Heart left ventricle (tissue), 16 donors: ENCODE measurements around the gene PCSK6. TPM values are rescaled to one million over a fixed set of nuclear protein-coding genes. Genes with fewer than 3 reads are reported as not detected.

Experiments used
- ATAC-seq, 4 donors: fragments of 200-7000 bp; cut with Tn5 transposase; one replicate each; pipeline ENCODE4 v1.9.1; 2020 to 2022; ENCODE audit warnings: moderate library complexity in 4 of 4, mild to moderate bottlenecking in 3 of 4, moderate number of reproducible peaks in 1 of 4
- DNase-seq, 5 donors: peaks; one replicate each; pipeline ENCODE4 v3.0.0-alpha.2; 2020
- H3K27ac ChIP-seq, 12 donors: fragments of 200-600 bp; sonication (generic) in 4 of 12; one replicate each; pipeline versions ENCODE4 v1.5.0 to v1.8.0; 2016 to 2022; ENCODE audit warnings: mild to moderate bottlenecking in 2 of 12
- H3K27me3 ChIP-seq, 9 donors: fragments of 200-600 bp; sonication (generic) in 2 of 9; one replicate each; pipeline versions ENCODE4 v1.5.1 to v1.8.0; 2016 to 2022; ENCODE audit warnings: mild to moderate bottlenecking in 3 of 9
- H3K36me3 ChIP-seq, 9 donors: fragments of 200-600 bp; sonication (generic) in 2 of 9; one replicate each; pipeline versions ENCODE4 v1.5.0 to v1.8.0; 2018 to 2022; ENCODE audit warnings: mild to moderate bottlenecking in 2 of 9
- H3K4me1 ChIP-seq, 12 donors: fragments of 200-600 bp; sonication (generic) in 4 of 12; one replicate each; pipeline versions ENCODE4 v1.5.0 to v1.8.0; 2016 to 2022; ENCODE audit warnings: mild to moderate bottlenecking in 3 of 12
- H3K4me3 ChIP-seq, 12 donors: fragments of 200-600 bp; sonication (generic) in 4 of 12; one replicate each; pipeline versions ENCODE4 v1.5.0 to v1.8.0; 2017 to 2022; ENCODE audit warnings: mild to moderate bottlenecking in 9 of 12, moderate library complexity in 4 of 12
- H3K9me3 ChIP-seq, 12 donors: fragments of 200-600 bp; sonication (generic) in 4 of 12; one replicate each; pipeline versions ENCODE4 v1.5.0 to v1.8.0; 2016 to 2022; ENCODE audit warnings: mild to moderate bottlenecking in 1 of 12
- POLR2A ChIP-seq, 2 donors: fragments of 450-650 bp; IDR thresholded peaks; one replicate each; pipeline ENCODE4 v1.6.1; 2017; ENCODE audit warnings: antibody characterized with exemption in 2 of 2, mild to moderate bottlenecking in 2 of 2, moderate library complexity in 2 of 2
- WGBS, 4 donors: extraction: QIAGEN DNeasy Blood & Tissue Kit in 2 of 4; methylation state at CpG; one replicate each; pipeline versions ENCODE4 v1.1.5 to v1.1.7; 2013 to 2018; 5-methylcytosine and 5-hydroxymethylcytosine counted together
- intact Hi-C, 10 donors: fragments of 100-400 bp; cut with DNase I; formaldehyde crosslinking; loops; one replicate each; pipeline versions ENCODE4 v1.11.1 to v1.14.2; 2022
- polyA plus RNA-seq, 2 donors: library from polyadenylated mRNA; stranded (reverse); fragments of 200-250 nt; gene quantifications; one replicate each; pipeline ENCODE4 v1.2.3, GENCODE V29; 2013
- total RNA-seq, 9 donors: library from RNA; depleted of rRNA in 2 of 9; stranded (reverse); fragments of >200 nt in 2 of 9; fragmentation: NEBNext Ultra II Directional in 3 of 9; extraction: Animal tissue kit (Norgen Biotek cat#: 25700) in 3 of 9; gene quantifications; one replicate each; pipeline versions ENCODE4 v1.1.0 to v1.2.4, GENCODE V29; 2016 to 2023
- TF ChIP-seq, protein P1 (sequence below), 12 donors: fragments of 200-600 bp; sonication (generic) in 4 of 12; IDR thresholded peaks; one replicate each; pipeline versions ENCODE4 v1.5.0 to v1.8.0; 2018 to 2022; ENCODE audit warnings: antibody characterized with exemption in 12 of 12, mild to moderate bottlenecking in 5 of 12
- donor health status: ischemic (EF 13 %, LVEDD 7.1; RV severe dilation, severe dysfunction).
- donor health status: healthy with polysubstance abuse.
- donor health status: DM: no; HTN: yes; CAD: no.
- donor health status: DM: no; HTN: no; CAD: no.
- donor health status: ischemic (EF 25% LVEDD 6.9; RV normal size, moderate dysfunction).
- donor health status: ischemic (EF 25% LVEDD 5.7; RV mildly dilated, moderate dysfunction).
- donor health status: healthy.
- donor health status: DM: yes; HTN: yes; CAD: no.
- donor health status: ischemic (EF 35%, LVEDD 5.7; RV mildly dilated, moderate dysfunction).
- donor health status: nonischemic (EF 11% LVEDD 7.7; RV severe dilation, severe dysfunction).
- donor health status: DM: yes; HTN: yes; CAD: no.
- donor health status: PGD.
- donor health status: ischemic (EF 29% LVEDD 5.4; RV normal size, mild dysfunction).
- donor health status: nonischemic (EF 23%, LVEDD 6.1; RV moderate dilation, normal function).

The PCSK6 gene
- total and polyA plus RNA-seq, 11 donors: 7.3 to 41.7 (median 22.3) TPM

DNA sequence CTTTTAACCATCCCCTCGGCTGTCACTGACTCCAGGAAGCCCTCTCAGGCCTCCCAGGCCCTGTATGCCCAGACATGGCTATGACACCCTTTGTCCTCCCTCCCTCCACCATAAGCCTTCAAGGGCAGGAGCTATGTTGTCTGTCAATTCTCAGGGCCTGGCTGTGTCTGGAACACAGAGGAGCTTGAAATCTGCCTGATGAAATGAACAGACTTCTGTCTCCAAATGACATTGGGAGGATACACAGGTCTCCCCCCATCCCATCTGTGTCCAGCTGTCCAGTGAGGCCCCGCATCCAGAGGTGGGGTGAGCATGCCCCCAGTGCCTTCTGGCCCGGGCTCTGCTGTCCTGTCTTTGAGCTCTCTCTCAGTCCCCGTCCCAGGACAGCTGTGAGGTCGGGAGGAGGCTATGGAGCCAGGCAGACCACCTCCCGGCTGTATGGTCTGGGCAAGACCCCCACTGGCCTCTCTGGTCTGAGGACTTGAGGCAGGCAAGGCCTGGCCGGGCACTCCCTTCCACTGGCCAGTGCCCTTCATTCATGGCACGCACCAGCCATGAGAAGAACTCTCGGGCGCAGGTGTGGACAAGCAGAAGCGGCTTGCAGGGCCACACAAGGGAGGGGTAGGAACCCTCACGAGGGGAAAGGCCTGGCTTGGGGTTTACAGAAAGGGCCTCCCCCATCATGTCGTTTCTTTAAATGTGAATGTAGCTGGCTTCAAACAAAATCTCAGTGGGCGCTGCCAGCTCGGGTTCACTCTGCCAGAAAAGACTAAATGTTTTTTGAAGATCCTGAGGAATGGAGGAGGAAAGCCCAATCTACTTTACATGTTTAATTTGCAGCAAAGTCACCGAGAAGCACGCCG is 38.9 kb downstream of the PCSK6 start:
- H3K27me3 ChIP-seq: no peaks in the 10 kb centered on the region
- 78 to 83% (median 81%) methylated on average over 13 to 18 of the region's 18 CpGs for WGBS, 4 donors
- DNase-seq: peak in 1 of 5 donors; percentile 17
- H3K9me3 ChIP-seq: no peaks in the 10 kb centered on the region
- H3K4me3 ChIP-seq: no peak overlapping the region
- TF ChIP-seq, protein P1, sequence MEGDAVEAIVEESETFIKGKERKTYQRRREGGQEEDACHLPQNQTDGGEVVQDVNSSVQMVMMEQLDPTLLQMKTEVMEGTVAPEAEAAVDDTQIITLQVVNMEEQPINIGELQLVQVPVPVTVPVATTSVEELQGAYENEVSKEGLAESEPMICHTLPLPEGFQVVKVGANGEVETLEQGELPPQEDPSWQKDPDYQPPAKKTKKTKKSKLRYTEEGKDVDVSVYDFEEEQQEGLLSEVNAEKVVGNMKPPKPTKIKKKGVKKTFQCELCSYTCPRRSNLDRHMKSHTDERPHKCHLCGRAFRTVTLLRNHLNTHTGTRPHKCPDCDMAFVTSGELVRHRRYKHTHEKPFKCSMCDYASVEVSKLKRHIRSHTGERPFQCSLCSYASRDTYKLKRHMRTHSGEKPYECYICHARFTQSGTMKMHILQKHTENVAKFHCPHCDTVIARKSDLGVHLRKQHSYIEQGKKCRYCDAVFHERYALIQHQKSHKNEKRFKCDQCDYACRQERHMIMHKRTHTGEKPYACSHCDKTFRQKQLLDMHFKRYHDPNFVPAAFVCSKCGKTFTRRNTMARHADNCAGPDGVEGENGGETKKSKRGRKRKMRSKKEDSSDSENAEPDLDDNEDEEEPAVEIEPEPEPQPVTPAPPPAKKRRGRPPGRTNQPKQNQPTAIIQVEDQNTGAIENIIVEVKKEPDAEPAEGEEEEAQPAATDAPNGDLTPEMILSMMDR (IDR thresholded peaks at IDR 0.05): no peak
- no peak for TF ChIP-seq POLR2A (IDR thresholded peaks at IDR 0.05)
- H3K36me3 ChIP-seq: no peaks in the 10 kb centered on the region
- peaks cover 2 to 58% (median 39%) of the 10 kb centered on the region in 12 donors for H3K4me1 ChIP-seq
- peak overlapping the region in 9 of 12 donors; percentile 1 to 80 (median 40) for H3K27ac ChIP-seq
- intact Hi-C loops: loop anchor here in 1 of 10 donors (10.0 kb wide), 1 partner anchor 184 kb away; no protein-coding TSS in a partner anchor
- ATAC-seq: no peak

DNA sequence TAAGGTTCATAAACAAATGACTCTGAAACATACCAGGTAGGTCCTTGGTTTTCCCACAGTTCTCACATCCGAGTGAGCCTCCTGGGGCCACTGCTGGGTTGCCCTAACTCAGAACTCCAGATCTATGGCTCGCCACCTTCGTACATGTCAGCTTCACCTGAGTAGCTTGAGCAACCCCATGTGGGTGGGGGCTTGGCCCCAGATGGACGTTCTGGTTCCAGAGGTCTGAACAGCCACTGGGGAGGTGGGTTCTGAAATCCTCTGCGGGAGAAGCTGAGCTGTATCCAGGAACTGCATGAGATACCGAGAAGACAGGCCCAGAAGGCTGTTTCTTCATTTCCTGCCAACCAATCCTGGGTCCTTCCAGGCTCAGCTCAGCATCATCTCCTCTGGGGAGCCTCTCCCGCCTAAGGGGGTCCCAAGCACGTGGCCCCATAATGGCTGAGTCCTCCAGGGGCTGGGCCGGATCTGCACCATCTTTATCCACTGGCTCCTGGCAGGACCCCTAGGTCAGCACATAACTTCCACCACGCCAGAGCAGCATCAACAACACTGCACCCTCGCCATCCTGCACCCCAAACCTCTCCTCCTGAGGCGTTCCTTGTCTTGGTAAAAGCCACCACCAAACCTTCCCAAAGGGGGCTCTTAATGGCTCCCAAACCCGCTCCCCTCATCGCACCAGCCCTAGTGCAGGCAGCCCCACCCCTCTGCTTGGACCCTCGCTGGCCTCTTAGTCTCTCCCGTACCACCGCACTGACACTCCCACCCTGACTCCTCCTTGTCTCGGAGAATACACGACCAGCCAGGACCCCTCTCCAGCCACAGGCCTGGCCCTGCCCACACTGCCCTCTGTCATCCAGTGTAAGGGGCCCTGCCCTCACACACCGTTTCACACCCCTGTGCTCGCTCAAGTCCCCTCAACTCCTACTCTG is 39.8 kb downstream of the PCSK6 start:
- ATAC-seq (no peak), DNase-seq (peak in 1 of 5 donors; percentile 16)
- no peak overlapping the region for H3K4me3 ChIP-seq
- peak overlapping the region in 7 of 12 donors; percentile 30 to 80 (median 46) for H3K27ac ChIP-seq
- WGBS, 4 donors: 82 to 90% (median 86%) methylated on average over 19 to 21 of the region's 21 CpGs
- H3K9me3 ChIP-seq: peaks cover 0 to 3% (median 0%) of the 10 kb centered on the region in 12 donors
- no peaks in the 10 kb centered on the region for H3K36me3 ChIP-seq
- TF ChIP-seq, protein P1 (IDR thresholded peaks at IDR 0.05): no peak
- TF ChIP-seq POLR2A (IDR thresholded peaks at IDR 0.05): no peak
- no peaks in the 10 kb centered on the region for H3K27me3 ChIP-seq
- intact Hi-C loops: loop anchor here in 3 of 10 donors (5.0 to 10.0 kb wide), 3 partner anchors 38 to 185 kb away; partner anchors contain the start of gene PCSK6 (in 1 of the 3)
- peaks cover 2 to 55% (median 34%) of the 10 kb centered on the region in 12 donors for H3K4me1 ChIP-seq

DNA sequence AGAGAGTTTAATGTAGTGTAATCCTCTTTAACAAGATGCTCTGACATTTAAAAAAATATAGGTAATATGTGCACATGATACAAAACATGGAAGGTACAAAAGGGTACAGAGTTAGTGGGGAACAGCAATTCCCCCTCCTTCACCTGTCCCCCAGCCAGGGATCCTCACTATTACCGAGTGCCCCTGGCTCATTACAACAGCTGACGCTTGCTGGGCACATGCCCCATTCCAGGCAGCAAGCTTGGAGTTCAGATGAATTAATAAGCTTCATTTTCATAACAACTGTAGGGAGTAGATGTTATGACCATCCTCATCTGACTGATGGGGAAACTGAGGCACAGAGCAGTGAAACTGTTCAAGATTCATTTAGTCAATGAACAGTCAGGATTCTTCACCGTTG is 41.2 kb downstream of the PCSK6 start:
- intact Hi-C loops: loop anchor here in 2 of 10 donors (5.0 to 10.0 kb wide), 2 partner anchors 39 to 46 kb away; partner anchors contain the start of gene PCSK6 (in 1 of the 2)
- no peaks in the 10 kb centered on the region for H3K36me3 ChIP-seq
- H3K27ac ChIP-seq: peak overlapping the region in 1 of 12 donors; percentile 73
- peaks cover 2 to 62% (median 35%) of the 10 kb centered on the region in 12 donors for H3K4me1 ChIP-seq
- no peak for DNase-seq
- peaks cover 0 to 4% (median 0%) of the 10 kb centered on the region in 12 donors for H3K9me3 ChIP-seq
- 94 to 100% (median 96%) methylated on average over 3 of the region's 3 CpGs for WGBS, 4 donors
- no peak overlapping the region for H3K4me3 ChIP-seq
- no peaks in the 10 kb centered on the region for H3K27me3 ChIP-seq
- no peak for ATAC-seq
- TF ChIP-seq POLR2A (IDR thresholded peaks at IDR 0.05): no peak
- TF ChIP-seq, protein P1 (IDR thresholded peaks at IDR 0.05): no peak
